NCI-H748 treated with DMSO at 0.1 percent for 48 hours (cell line): ENCODE measurements around the gene CTXN3.
"Not testable (repeated sequence)": the region's sequence is repeated elsewhere in the genome, so short reads cannot be mapped to it uniquely, and the experiment has no call there.

ENCODE experiments used
- DNase-seq: peaks from one replicate; lab custom pipeline; 2025; lab: John Stamatoyannopoulos, UW

CTXN3 gene

GRCh38 chr5:127650649-127651048 is 1.8 kb downstream of the CTXN3 start:
- no peak for DNase-seq

GRCh38 chr5:127652952-127653611 is 4.2 kb downstream of the CTXN3 start:
- no peak for DNase-seq

GRCh38 chr5:127656825-127657224 is 7.9 kb downstream of the CTXN3 start:
- DNase-seq, result no peak

- no peak for DNase-seq
Observed at GRCh38 chr5:127660047-127660733, 11.3 kb downstream of the CTXN3 start.

- no peak for DNase-seq
Observed at GRCh38 chr5:127664093-127664492, 15.2 kb downstream of the CTXN3 start.

- no peak for DNase-seq
Observed at GRCh38 chr5:127665641-127666040, 16.8 kb downstream of the CTXN3 start.

- DNase-seq, result no peak
Observed at GRCh38 chr5:127666043-127666716, 17.3 kb downstream of the CTXN3 start.

- no peak for DNase-seq
Observed at GRCh38 chr5:127667926-127668325, 19.0 kb downstream of the CTXN3 start.

GRCh38 chr5:127671218-127671617 is 22.3 kb downstream of the CTXN3 start:
- DNase-seq, result no peak

GRCh38 chr5:127673117-127673800 is 24.4 kb downstream of the CTXN3 start:
- DNase-seq, result no peak

- not testable (repeated sequence) for DNase-seq
Observed at GRCh38 chr5:127676951-127677350, 28.1 kb downstream of the CTXN3 start.

- not testable (repeated sequence) for DNase-seq
Observed at GRCh38 chr5:127679691-127680330, 30.9 kb downstream of the CTXN3 start.

- DNase-seq, result no peak
Observed at GRCh38 chr5:127680595-127680994, 31.7 kb downstream of the CTXN3 start.

GRCh38 chr5:127683008-127683407 is 34.1 kb downstream of the CTXN3 start:
- no peak for DNase-seq

GRCh38 chr5:127684726-127685467 is 36.0 kb downstream of the CTXN3 start:
- DNase-seq, result no peak

- no peak for DNase-seq
Observed at GRCh38 chr5:127685662-127686061, 36.8 kb downstream of the CTXN3 start.

- DNase-seq, result no peak
Observed at GRCh38 chr5:127686424-127686823, 37.5 kb downstream of the CTXN3 start.

- no peak for DNase-seq
Observed at GRCh38 chr5:127694518-127695171, 45.8 kb downstream of the CTXN3 start.

- DNase-seq, result no peak
Observed at GRCh38 chr5:127695346-127695745, 46.5 kb downstream of the CTXN3 start.

- DNase-seq, result no peak
Observed at GRCh38 chr5:127696683-127697082, 47.8 kb downstream of the CTXN3 start.
